ENCODE results near the gene KRT5.
"Not testable (repeated sequence)": the region's sequence is repeated elsewhere in the genome, so short reads cannot be mapped to it uniquely, and the experiment has no call there.

The KRT5 gene

GRCh38 chr12:52502877-52503276 is 17.3 kb downstream of the KRT5 start:
- TF ChIP-seq POLR2AphosphoS5 (IDR thresholded peaks at IDR 0.05; ENCODE audit: low read depth) (no peak), REST (IDR thresholded peaks at IDR 0.05; ENCODE audit: insufficient replicate concordance, low read depth) (no peak), GABPA (IDR thresholded peaks at IDR 0.05; ENCODE audit: low read depth) (no peak), CTCF (IDR thresholded peaks at IDR 0.05; ENCODE audit: insufficient read depth, low read length) (no peak)
- Histone ChIP-seq H3K27ac (replicated peaks) (no peak overlapping the region), H3K4me3 (replicated peaks; ENCODE audit: insufficient read depth, low read length) (no peak overlapping the region), H3K27me3 (ENCODE audit: insufficient read depth, poor library complexity, severe bottlenecking) (peaks cover 7% of the 10 kb centered on the region)
- no peak for DNase-seq (ENCODE audit: low read depth in 1 of 2, low spot score in 1 of 2)

DNA sequence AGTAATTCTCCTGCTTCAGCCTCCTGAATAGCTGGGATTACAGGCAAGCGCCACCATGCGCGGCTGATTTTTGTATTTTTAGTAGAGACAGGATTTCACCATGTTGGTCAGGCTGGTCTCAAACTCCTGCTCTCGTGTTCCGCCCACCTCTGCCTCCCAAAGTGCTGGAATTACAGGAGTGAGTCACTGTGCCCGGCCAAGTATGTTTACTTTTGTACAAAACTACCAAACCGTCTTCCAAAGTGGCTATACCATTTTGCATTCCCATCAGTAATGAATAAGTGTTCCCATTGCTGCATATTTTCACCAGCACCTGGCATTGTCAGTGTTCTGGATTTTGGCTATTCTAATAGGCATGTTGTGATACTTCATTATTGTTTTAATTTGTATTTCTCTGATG is 18.7 kb downstream of the KRT5 start:
- Histone ChIP-seq H3K27ac (replicated peaks) (no peak overlapping the region), H3K27me3 (ENCODE audit: insufficient read depth, poor library complexity, severe bottlenecking) (peaks cover 7% of the 10 kb centered on the region), H3K4me3 (replicated peaks; ENCODE audit: insufficient read depth, low read length) (no peak overlapping the region)
- no peak for DNase-seq (ENCODE audit: low read depth in 1 of 2, low spot score in 1 of 2)
- TF ChIP-seq GABPA (IDR thresholded peaks at IDR 0.05; ENCODE audit: low read depth) (no peak), SPI1 (IDR thresholded peaks at IDR 0.05; ENCODE audit: borderline replicate concordance, low read depth) (no peak), REST (IDR thresholded peaks at IDR 0.05; ENCODE audit: insufficient replicate concordance, low read depth) (no peak), CTCF (IDR thresholded peaks at IDR 0.05; ENCODE audit: insufficient read depth, low read length) (no peak), POLR2AphosphoS5 (IDR thresholded peaks at IDR 0.05; ENCODE audit: low read depth) (no peak)

GRCh38 chr12:52500574-52500973 is 19.6 kb downstream of the KRT5 start:
- H3K27ac ChIP-seq (replicated peaks); H3K4me3 ChIP-seq (replicated peaks; ENCODE audit: insufficient read depth, low read length); DNase-seq (ENCODE audit: low read depth in 1 of 2, low spot score in 1 of 2); H3K27me3 ChIP-seq (ENCODE audit: insufficient read depth, poor library complexity, severe bottlenecking): not testable (repeated sequence)

- TF ChIP-seq REST (IDR thresholded peaks at IDR 0.05; ENCODE audit: insufficient replicate concordance, low read depth) (no peak), GABPA (IDR thresholded peaks at IDR 0.05; ENCODE audit: low read depth) (no peak), CTCF (IDR thresholded peaks at IDR 0.05; ENCODE audit: insufficient read depth, low read length) (no peak)
- DNase-seq (ENCODE audit: low read depth in 1 of 2, low spot score in 1 of 2): no peak
- Histone ChIP-seq H3K4me3 (replicated peaks; ENCODE audit: insufficient read depth, low read length) (no peak overlapping the region), H3K27me3 (ENCODE audit: insufficient read depth, poor library complexity, severe bottlenecking) (peaks cover 2% of the 10 kb centered on the region), H3K27ac (replicated peaks) (no peak overlapping the region)
Observed at GRCh38 chr12:52499806-52500560, 20.2 kb downstream of the KRT5 start.

Data from HL-60 (cell line).